Stimulated activated CD4-positive, alpha-beta T cell treated with anti-CD3 and anti-CD28 coated beads, Interleukin-15, amount 100 ng/mL, for 24 hours (primary cell): ENCODE data around the gene GGTLC3.
"Not testable (repeated sequence)": the region's sequence is repeated elsewhere in the genome, so short reads cannot be mapped to it uniquely, and the experiment has no call there.

Experiments
- DNase-seq: peaks from one replicate; pipeline ENCODE4 v3.0.0-alpha.2; 2020

GGTLC3 gene

DNA sequence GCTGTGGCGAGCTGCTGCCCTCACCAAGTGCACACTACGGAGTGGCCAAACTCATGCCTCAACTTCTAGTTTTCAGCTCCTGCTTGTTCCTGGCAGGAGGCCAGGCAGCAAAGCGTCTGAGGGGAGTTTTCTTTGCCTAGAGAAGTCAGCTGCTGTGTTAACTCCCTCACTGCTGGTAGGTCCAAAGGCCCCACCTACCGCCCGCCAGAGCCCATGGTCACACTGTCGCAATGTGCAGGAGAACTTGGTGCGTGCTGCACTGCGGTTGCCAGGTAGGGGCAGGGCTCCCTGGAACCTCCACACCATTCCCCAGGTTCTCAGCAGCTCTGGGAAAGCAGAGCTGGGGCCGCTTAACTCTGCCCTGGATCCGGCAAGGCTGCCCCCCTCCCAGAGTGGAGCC lies 5.6 kb downstream of the GGTLC3 start:
- DNase-seq: not testable (repeated sequence)

DNA sequence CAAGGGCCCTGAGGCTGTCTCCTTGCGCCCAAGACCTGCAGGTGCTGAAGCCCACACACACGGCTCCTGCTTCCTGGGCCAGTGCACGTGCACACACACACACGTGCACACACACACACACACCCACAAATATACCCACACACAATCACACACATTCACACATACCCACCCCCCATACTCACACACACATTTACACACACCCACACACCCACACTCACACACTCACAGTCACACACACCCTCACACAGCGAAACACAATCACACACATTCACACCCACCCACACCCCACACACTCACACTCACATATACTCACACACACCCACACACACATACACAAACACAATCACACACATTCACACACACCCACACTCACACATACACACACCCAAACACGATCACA lies 6.6 kb downstream of the GGTLC3 start:
- DNase-seq: not testable (repeated sequence)

DNA sequence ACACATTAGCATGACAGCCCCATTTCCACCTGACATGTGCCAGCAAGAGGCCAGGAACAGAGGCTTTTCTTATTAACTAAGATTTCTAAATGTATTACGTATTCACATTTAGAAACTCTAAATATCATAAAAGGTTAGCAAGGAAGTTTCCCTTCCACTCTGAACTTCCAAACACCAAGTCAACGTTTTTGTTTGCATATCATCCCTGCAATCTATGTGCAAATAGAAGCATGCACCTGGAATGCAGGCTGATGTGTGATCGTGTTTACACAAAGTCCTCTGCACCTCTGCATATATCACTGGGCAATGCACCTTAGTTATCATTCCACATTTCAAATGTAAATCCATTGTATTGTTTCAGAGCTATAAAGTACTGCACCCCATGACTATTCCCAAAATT lies 21.7 kb downstream of the GGTLC3 start:
- DNase-seq: not testable (repeated sequence)
